ENCODE measurements around the gene CXCR5.

Gene CXCR5

GRCh38 chr11:118899706-118900360 lies 16.1 kb downstream of the CXCR5 start:
- Histone ChIP-seq H3K36me3 (peaks cover 56 to 99% (median 89%) of the 10 kb centered on the region in 3 donors), H3K27ac (peak overlapping the region; percentile 31 to 46), H3K27me3 (no peaks in the 10 kb centered on the region), H3K4me1 (peaks cover 0 to 53% (median 14%) of the 10 kb centered on the region in 4 donors), H3K4me3 (no peak overlapping the region), H3K9me3 (no peaks in the 10 kb centered on the region)
- peak in 1 of 2 donors; percentile 76 for DNase-seq
- intact Hi-C loops (cut with DNase I; ENCODE audit: low total_unique reads): no loop called here
- TF ChIP-seq CTCF (IDR thresholded peaks at IDR 0.05): no peak

DNA sequence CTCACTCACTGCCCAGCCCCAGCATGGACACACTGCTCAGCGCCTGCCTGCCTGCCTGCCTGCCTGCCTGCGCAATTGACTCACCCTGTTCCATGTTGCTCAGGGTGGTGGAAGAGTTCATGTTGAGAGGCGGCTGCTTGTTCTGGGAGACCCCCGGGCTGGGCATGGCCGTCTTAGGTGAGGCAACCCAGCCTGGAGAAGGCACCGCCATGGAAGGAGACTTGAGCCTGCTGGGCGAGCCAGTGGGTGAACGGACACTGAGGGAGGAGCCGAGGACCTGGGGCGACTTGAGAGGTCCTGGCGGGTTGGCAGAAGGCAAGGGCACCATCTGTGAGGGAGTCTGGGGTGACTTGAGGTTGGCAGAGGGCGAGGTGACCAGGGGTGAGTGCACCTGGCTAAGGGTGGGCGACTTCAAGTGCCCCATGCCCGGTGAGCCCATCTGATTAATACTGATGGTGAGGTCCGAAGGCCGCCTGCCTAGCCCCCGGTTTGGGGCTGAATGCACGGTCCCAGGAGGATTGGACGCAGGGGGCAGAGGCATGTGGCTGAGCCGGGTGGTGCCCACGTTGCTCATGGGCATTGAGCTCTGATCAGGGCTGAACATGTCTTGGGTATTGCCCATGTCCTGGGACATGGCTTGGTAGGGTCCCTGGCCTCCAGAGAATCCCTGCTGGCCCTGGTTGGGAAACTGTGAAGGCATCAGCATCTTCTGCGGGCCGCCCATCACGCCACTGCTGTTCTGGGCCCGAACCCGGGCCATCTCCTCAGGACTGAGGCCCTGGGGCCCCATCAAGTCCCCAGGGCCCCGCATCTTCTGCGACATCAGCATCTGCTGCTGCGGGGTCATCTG lies 17.1 kb downstream of the CXCR5 start:
- intact Hi-C loops (cut with DNase I; ENCODE audit: low total_unique reads): no loop called here
- no peak for TF ChIP-seq CTCF (IDR thresholded peaks at IDR 0.05)
- Histone ChIP-seq H3K27me3 (no peaks in the 10 kb centered on the region), H3K36me3 (peaks cover 60 to 99% (median 88%) of the 10 kb centered on the region in 3 donors), H3K9me3 (no peaks in the 10 kb centered on the region), H3K27ac (peak overlapping the region in 1 of 2 donors; percentile 46), H3K4me3 (no peak overlapping the region), H3K4me1 (peaks cover 0 to 56% (median 14%) of the 10 kb centered on the region in 4 donors)
- peak in 1 of 2 donors; percentile 67 for DNase-seq

DNA sequence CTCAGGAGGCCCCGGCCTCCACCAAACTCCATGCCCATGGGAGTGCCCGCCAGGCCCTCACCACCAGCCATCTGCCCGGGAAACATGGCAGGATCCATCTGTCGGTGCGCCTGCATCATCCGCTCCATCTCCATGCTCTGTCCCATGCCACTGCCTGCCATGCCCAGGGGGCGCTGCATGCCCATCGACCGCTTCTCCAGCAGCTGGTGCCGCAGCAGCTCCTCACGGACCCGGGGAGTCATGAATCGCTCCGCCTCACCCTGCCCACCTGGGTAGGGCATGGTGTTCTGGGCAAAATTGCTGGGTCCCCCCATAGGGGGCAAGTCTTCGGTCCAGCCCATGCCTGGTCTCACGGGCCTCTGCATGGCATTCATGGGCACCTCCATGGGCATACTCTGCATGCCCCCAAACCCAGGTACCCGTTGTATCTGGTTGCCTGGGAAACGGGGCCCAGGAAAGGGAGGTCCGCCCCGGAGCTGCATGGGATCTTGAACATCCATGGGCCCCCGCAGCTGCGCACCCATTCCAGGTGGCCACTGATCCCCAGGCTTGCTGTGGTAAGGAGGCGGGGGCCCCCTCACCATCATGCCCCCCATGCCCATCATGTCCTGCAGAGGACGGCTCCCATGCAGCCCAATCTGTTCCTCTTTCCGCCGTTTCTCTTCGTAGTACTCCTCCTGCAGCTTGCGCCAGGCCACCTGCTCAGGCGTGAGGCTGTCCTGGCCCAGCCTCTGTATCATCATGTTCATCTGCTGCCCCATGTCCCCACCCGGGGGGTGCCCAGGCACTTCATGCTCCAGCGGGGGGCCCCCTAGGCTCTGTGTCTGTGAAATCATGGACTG lies 18.0 kb downstream of the CXCR5 start:
- intact Hi-C loops (cut with DNase I; ENCODE audit: low total_unique reads): no loop called here
- Histone ChIP-seq H3K4me3 (no peak overlapping the region), H3K4me1 (peaks cover 0 to 55% (median 13%) of the 10 kb centered on the region in 4 donors), H3K9me3 (no peaks in the 10 kb centered on the region), H3K27ac (no peak overlapping the region), H3K27me3 (no peaks in the 10 kb centered on the region), H3K36me3 (peaks cover 66 to 99% (median 90%) of the 10 kb centered on the region in 3 donors)
- DNase-seq: peak in 1 of 2 donors; percentile 70
- peak in 1 of 2 experiments; percentile 6 for TF ChIP-seq CTCF (IDR thresholded peaks at IDR 0.05)

GRCh38 chr11:118902336-118903203 lies 18.9 kb downstream of the CXCR5 start:
- Histone ChIP-seq H3K27me3 (no peaks in the 10 kb centered on the region), H3K4me3 (no peak overlapping the region), H3K27ac (peak overlapping the region in 1 of 2 donors; percentile 99), H3K36me3 (peaks cover 61 to 99% (median 87%) of the 10 kb centered on the region in 3 donors), H3K9me3 (no peaks in the 10 kb centered on the region), H3K4me1 (peaks cover 0 to 57% (median 22%) of the 10 kb centered on the region in 4 donors)
- intact Hi-C loops (cut with DNase I; ENCODE audit: low total_unique reads): no loop called here
- no peak for DNase-seq
- TF ChIP-seq CTCF (IDR thresholded peaks at IDR 0.05): no peak

Data from tibial artery (tissue), 4 donors.